Suprapubic skin (tissue), 4 donors: ENCODE data around the gene ZNF771.

Experiments used
- POLR2A ChIP-seq, 2 donors: fragments of 450-650 bp; IDR thresholded peaks; one replicate each; pipeline ENCODE4 v1.6.1; 2017; ENCODE audit warnings: antibody characterized with exemption in 2 of 2, mild to moderate bottlenecking in 2 of 2, moderate library complexity in 2 of 2
- POLR2AphosphoS5 ChIP-seq, 3 donors: sonication (generic); formaldehyde crosslinking; IDR thresholded peaks; one replicate each; pipeline ENCODE4 v1.6.1; 2017; ENCODE audit warnings: antibody characterized with exemption in 3 of 3
- TF ChIP-seq, protein P1 (sequence below), 2 donors: fragments of 200-600 bp in 1 of 2; fragments of 450-650 bp in 1 of 2; sonication (generic) in 1 of 2; IDR thresholded peaks; one replicate each; pipeline ENCODE4 v1.5.1; 2016 to 2019; ENCODE audit warnings: antibody characterized with exemption in 2 of 2, mild to moderate bottlenecking in 1 of 2, moderate library complexity in 1 of 2

DNA sequence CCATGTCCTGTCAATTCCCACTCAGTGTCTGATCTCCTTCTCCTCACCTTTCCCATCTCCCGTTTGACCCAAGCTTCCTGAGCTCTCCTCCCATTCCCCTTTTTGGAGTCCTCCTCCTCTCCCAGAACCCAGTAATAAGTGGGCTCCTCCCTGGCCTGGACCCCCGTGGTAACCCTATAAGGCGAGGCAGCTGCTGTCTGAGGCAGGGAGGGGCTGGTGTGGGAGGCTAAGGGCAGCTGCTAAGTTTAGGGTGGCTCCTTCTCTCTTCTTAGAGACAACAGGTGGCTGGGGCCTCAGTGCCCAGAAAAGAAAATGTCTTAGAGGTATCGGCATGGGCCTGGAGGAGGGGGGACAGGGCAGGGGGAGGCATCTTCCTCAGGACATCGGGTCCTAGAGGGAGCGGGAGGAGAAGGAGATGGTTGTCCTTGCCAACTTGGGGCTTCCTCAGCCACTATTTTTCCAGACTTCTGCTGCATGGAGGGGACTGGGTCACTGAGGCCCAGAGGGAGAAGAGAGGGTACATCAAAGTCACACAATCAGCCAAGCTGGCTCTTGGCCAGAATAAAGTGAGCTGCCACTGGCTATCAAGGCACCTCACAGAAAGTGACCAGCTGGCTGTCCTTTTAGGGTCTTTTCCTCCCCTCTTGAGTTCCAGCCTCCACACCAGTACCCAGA lies 35.2 kb upstream of the ZNF771 start:
- no peak for TF ChIP-seq POLR2A (IDR thresholded peaks at IDR 0.05)
- TF ChIP-seq, protein P1, sequence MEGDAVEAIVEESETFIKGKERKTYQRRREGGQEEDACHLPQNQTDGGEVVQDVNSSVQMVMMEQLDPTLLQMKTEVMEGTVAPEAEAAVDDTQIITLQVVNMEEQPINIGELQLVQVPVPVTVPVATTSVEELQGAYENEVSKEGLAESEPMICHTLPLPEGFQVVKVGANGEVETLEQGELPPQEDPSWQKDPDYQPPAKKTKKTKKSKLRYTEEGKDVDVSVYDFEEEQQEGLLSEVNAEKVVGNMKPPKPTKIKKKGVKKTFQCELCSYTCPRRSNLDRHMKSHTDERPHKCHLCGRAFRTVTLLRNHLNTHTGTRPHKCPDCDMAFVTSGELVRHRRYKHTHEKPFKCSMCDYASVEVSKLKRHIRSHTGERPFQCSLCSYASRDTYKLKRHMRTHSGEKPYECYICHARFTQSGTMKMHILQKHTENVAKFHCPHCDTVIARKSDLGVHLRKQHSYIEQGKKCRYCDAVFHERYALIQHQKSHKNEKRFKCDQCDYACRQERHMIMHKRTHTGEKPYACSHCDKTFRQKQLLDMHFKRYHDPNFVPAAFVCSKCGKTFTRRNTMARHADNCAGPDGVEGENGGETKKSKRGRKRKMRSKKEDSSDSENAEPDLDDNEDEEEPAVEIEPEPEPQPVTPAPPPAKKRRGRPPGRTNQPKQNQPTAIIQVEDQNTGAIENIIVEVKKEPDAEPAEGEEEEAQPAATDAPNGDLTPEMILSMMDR (IDR thresholded peaks at IDR 0.05) = no peak
- TF ChIP-seq POLR2AphosphoS5 (IDR thresholded peaks at IDR 0.05) = no peak
